Measurements from ENCODE around the gene CAB39.

CAB39 gene

DNA sequence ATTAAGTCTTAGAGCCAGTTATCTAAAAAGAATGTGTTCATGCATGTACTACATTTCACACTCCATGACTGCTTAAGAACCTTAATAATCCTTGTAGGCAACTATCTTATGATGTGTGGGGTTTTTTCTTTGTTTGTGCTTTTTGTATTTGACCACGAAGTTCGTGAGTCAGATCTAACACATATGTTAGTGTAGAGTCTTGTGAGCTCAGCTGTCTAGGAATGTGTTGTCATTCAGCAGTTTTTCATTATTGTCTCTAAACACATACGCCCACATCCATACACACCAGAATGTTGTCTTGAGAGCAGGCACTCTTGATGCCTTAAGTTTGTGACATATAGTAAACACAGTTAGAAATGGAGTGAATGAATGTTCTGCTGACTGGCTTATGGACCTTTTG, 38.4 kb downstream of the CAB39 start:
- Histone ChIP-seq H3K4me1 (ENCODE audit: control insufficient read depth, insufficient read depth, low read length, unreplicated experiment) (peaks cover 16% of the 10 kb centered on the region), H3K27me3 (ENCODE audit: insufficient read depth, low read length) (no peaks in the 10 kb centered on the region), H3K79me2 (ENCODE audit: control insufficient read depth, insufficient read depth, low read length, unreplicated experiment) (peaks cover 72% of the 10 kb centered on the region)

DNA sequence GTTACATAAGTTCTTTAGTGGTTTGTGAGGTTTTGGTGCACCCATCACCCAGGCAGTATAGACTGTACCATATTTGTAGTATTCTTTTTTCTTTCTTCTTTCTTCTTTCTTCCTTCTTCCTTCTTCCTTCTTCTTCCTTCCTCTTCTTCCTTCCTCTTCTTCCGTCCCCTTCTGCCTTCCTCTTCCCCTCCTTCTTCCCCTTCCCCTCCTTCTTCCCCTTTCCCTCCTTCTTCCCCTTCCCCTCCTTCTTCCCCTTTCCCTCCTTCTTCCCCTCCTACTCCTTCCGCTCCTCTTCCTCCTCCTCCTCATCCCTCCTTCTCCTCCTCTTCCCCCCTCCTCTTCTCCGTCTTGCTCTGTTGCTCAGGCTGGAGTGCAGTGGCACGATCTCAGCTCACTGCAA, 41.6 kb downstream of the CAB39 start:
- peaks cover 76% of the 10 kb centered on the region for H3K79me2 ChIP-seq (ENCODE audit: control insufficient read depth, insufficient read depth, low read length, unreplicated experiment)
- no peak overlapping the region for H3K27ac ChIP-seq (ENCODE audit: low read depth, low read length)
- H2AFZ ChIP-seq (ENCODE audit: low read length, unreplicated experiment) = no peak overlapping the region
- no peaks in the 10 kb centered on the region for H3K36me3 ChIP-seq (ENCODE audit: insufficient read depth, low read length)
- peaks cover 41% of the 10 kb centered on the region for H3K4me1 ChIP-seq (ENCODE audit: control insufficient read depth, insufficient read depth, low read length, unreplicated experiment)
- H3K27me3 ChIP-seq (ENCODE audit: insufficient read depth, low read length) = no peaks in the 10 kb centered on the region
- no peak overlapping the region for H3K4me3 ChIP-seq (ENCODE audit: low read depth, low read length)

More for the DNA sequence above, 38.4 kb downstream of the CAB39 start:
- no peak overlapping the region for H2AFZ ChIP-seq (ENCODE audit: low read length, unreplicated experiment)
- no peaks in the 10 kb centered on the region for H3K36me3 ChIP-seq (ENCODE audit: insufficient read depth, low read length)
- no peak overlapping the region for H3K4me3 ChIP-seq (ENCODE audit: low read depth, low read length)
- peak overlapping the region; percentile 18; the same call in 1 of the 2 replicates for H3K27ac ChIP-seq (ENCODE audit: low read depth, low read length)

GRCh38 chr2:230757476-230757875, 44.8 kb downstream of the CAB39 start:
- H3K27ac ChIP-seq (ENCODE audit: low read depth, low read length) = peak overlapping the region; percentile 17; the same call in 1 of the 2 replicates
- 0 out of 2 replicates have a peak, but pooled peaks cover 4% of the 10 kb centered on the region for H3K36me3 ChIP-seq (ENCODE audit: insufficient read depth, low read length)
- H3K79me2 ChIP-seq (ENCODE audit: control insufficient read depth, insufficient read depth, low read length, unreplicated experiment) = peaks cover 66% of the 10 kb centered on the region

DNA sequence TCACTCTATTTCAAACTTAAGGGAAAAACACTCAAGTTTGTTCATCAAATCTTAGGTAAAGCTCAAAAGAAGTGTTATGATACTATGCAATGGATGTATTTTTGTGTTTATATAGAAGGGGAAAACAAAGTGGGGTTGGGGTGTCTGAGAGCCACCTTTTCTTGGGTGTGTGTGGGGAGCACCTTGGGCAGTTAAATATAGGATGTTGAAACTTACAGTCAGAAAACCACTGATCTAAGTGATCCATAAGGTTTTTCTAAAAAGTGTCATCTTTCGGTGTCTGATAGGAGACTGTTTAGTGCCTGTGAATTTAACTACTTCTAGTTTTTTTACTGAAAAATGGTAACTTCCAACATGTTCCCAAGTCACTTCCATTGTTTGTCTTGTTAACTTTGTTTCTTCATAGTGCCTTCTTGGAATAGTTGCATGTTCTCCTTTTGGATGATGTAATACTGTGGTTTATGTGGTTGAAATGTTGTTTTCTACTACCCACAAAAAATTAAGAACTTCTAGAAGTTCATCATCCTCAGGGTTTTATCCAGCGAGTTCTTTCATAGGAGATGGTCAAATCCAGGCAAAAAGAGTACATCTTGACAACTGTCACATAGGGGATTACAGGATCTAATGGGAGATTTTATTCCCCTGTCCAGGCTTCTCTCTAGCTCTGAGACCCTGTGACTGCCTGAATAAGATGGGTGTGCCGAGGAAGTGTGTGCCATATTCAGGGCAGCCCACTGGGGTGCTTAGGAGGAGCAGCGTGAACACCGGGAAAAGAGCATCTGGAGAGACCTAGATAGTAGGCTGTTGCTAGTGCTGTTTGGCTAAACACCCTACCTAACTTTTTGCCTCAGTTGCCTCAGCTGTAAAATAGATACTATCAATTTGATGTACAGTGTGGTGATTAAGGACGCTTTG, 46.2 kb downstream of the CAB39 start:
- peaks cover 60% of the 10 kb centered on the region for H3K79me2 ChIP-seq (ENCODE audit: control insufficient read depth, insufficient read depth, low read length, unreplicated experiment)
- peak overlapping the region; percentile 62 for H3K27ac ChIP-seq (ENCODE audit: low read depth, low read length)
- H3K36me3 ChIP-seq (ENCODE audit: insufficient read depth, low read length) = 0 out of 2 replicates have a peak, but pooled peaks cover 4% of the 10 kb centered on the region
- peaks cover 28% of the 10 kb centered on the region for H3K4me1 ChIP-seq (ENCODE audit: control insufficient read depth, insufficient read depth, low read length, unreplicated experiment)
- H3K4me3 ChIP-seq (ENCODE audit: low read depth, low read length) = no peak overlapping the region
- H2AFZ ChIP-seq (ENCODE audit: low read length, unreplicated experiment) = no peak overlapping the region
- H3K27me3 ChIP-seq (ENCODE audit: insufficient read depth, low read length) = no peaks in the 10 kb centered on the region

More at GRCh38 chr2:230757476-230757875, 44.8 kb downstream of the CAB39 start:
- no peaks in the 10 kb centered on the region for H3K27me3 ChIP-seq (ENCODE audit: insufficient read depth, low read length)
- peaks cover 28% of the 10 kb centered on the region for H3K4me1 ChIP-seq (ENCODE audit: control insufficient read depth, insufficient read depth, low read length, unreplicated experiment)
- H2AFZ ChIP-seq (ENCODE audit: low read length, unreplicated experiment) = no peak overlapping the region
- no peak overlapping the region for H3K4me3 ChIP-seq (ENCODE audit: low read depth, low read length)

- peaks cover 28% of the 10 kb centered on the region for H3K4me1 ChIP-seq (ENCODE audit: control insufficient read depth, insufficient read depth, low read length, unreplicated experiment)
- no peak overlapping the region for H2AFZ ChIP-seq (ENCODE audit: low read length, unreplicated experiment)
- no peaks in the 10 kb centered on the region for H3K27me3 ChIP-seq (ENCODE audit: insufficient read depth, low read length)
- peak overlapping the region; percentile 62; the same call in 1 of the 2 replicates for H3K27ac ChIP-seq (ENCODE audit: low read depth, low read length)
- H3K4me3 ChIP-seq (ENCODE audit: low read depth, low read length) = no peak overlapping the region
- peaks cover 60% of the 10 kb centered on the region for H3K79me2 ChIP-seq (ENCODE audit: control insufficient read depth, insufficient read depth, low read length, unreplicated experiment)
- H3K36me3 ChIP-seq (ENCODE audit: insufficient read depth, low read length) = 0 out of 2 replicates have a peak, but pooled peaks cover 4% of the 10 kb centered on the region
Measured at GRCh38 chr2:230759481-230760167, 47.0 kb downstream of the CAB39 start.

GRCh38 chr2:230761704-230762103, 49.1 kb downstream of the CAB39 start:
- Histone ChIP-seq H3K4me3 (ENCODE audit: low read depth, low read length) (no peak overlapping the region), H3K27me3 (ENCODE audit: insufficient read depth, low read length) (no peaks in the 10 kb centered on the region), H3K36me3 (ENCODE audit: insufficient read depth, low read length) (0 out of 2 replicates have a peak, but pooled peaks cover 4% of the 10 kb centered on the region), H3K27ac (ENCODE audit: low read depth, low read length) (no peak overlapping the region), H3K4me1 (ENCODE audit: control insufficient read depth, insufficient read depth, low read length, unreplicated experiment) (peaks cover 28% of the 10 kb centered on the region), H2AFZ (ENCODE audit: low read length, unreplicated experiment) (no peak overlapping the region), H3K79me2 (ENCODE audit: control insufficient read depth, insufficient read depth, low read length, unreplicated experiment) (peaks cover 42% of the 10 kb centered on the region)

DNA sequence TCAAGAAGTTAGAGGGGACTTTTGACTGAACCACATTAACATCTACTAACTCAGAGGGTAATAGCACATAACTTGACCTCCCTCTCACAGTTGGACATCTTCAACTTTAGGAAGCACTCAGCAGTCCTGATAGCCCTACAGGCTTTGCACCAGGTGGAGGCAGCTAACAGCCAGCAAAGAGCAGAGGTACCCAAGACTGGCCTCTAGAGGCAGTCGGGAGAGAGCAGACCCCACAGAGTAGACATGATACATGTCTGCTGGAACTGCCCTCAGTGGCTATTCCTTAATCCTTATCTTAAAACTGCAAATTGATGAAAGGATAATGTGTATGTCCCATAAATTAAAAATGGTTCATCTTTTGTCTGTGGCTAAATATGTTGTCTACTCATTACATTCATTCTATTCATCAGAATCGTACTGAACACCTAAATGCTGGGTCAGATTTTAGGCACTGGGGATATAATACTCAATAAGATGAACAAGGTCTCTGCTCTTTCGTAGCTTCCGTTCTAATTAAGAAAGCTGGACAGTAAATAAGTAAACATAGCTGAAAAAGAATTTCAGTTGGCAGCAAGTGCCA, 49.8 kb downstream of the CAB39 start:
- H3K4me1 ChIP-seq (ENCODE audit: control insufficient read depth, insufficient read depth, low read length, unreplicated experiment) = peaks cover 22% of the 10 kb centered on the region
- H3K36me3 ChIP-seq (ENCODE audit: insufficient read depth, low read length) = 0 out of 2 replicates have a peak, but pooled peaks cover 4% of the 10 kb centered on the region
- no peak overlapping the region for H3K27ac ChIP-seq (ENCODE audit: low read depth, low read length)
- H3K79me2 ChIP-seq (ENCODE audit: control insufficient read depth, insufficient read depth, low read length, unreplicated experiment) = peaks cover 35% of the 10 kb centered on the region
- no peaks in the 10 kb centered on the region for H3K27me3 ChIP-seq (ENCODE audit: insufficient read depth, low read length)
- H2AFZ ChIP-seq (ENCODE audit: low read length, unreplicated experiment) = no peak overlapping the region
- H3K4me3 ChIP-seq (ENCODE audit: low read depth, low read length) = no peak overlapping the region

GRCh38 chr2:230764346-230764745, 51.7 kb downstream of the CAB39 start:
- H3K79me2 ChIP-seq (ENCODE audit: control insufficient read depth, insufficient read depth, low read length, unreplicated experiment) = peaks cover 17% of the 10 kb centered on the region

GRCh38 chr2:230765611-230766300, 53.1 kb downstream of the CAB39 start:
- Histone ChIP-seq H3K27me3 (ENCODE audit: insufficient read depth, low read length) (no peaks in the 10 kb centered on the region), H3K79me2 (ENCODE audit: control insufficient read depth, insufficient read depth, low read length, unreplicated experiment) (peaks cover 4% of the 10 kb centered on the region), H2AFZ (ENCODE audit: low read length, unreplicated experiment) (no peak overlapping the region), H3K36me3 (ENCODE audit: insufficient read depth, low read length) (peaks cover 13% of the 10 kb centered on the region; the same call in 1 of the 2 replicates), H3K4me1 (ENCODE audit: control insufficient read depth, insufficient read depth, low read length, unreplicated experiment) (no peaks in the 10 kb centered on the region), H3K4me3 (ENCODE audit: low read depth, low read length) (no peak overlapping the region), H3K27ac (ENCODE audit: low read depth, low read length) (no peak overlapping the region)

More at GRCh38 chr2:230764346-230764745, 51.7 kb downstream of the CAB39 start:
- no peaks in the 10 kb centered on the region for H3K27me3 ChIP-seq (ENCODE audit: insufficient read depth, low read length)
- no peak overlapping the region for H3K4me3 ChIP-seq (ENCODE audit: low read depth, low read length)
- peaks cover 13% of the 10 kb centered on the region; the same call in 1 of the 2 replicates for H3K36me3 ChIP-seq (ENCODE audit: insufficient read depth, low read length)
- H2AFZ ChIP-seq (ENCODE audit: low read length, unreplicated experiment) = no peak overlapping the region
- no peak overlapping the region for H3K27ac ChIP-seq (ENCODE audit: low read depth, low read length)
- H3K4me1 ChIP-seq (ENCODE audit: control insufficient read depth, insufficient read depth, low read length, unreplicated experiment) = peaks cover 2% of the 10 kb centered on the region

Data from ACC112 (cell line).